Ascending aorta (tissue), 2 donors: ENCODE measurements around the gene HAPLN1. TPM values are rescaled to one million over a fixed set of nuclear protein-coding genes. Genes with fewer than 3 reads are reported as not detected.

Experiments
- DNase-seq, 2 donors: peaks; one replicate each; pipeline ENCODE4 v3.0.0-alpha.2; 2019; ENCODE audit warnings: low spot score in 2 of 2
- H3K27ac ChIP-seq, 2 donors: fragments of 200-600 bp; sonication (generic); one replicate each; pipeline ENCODE4 v1.5.1; 2016 to 2017; ENCODE audit warnings: mild to moderate bottlenecking in 1 of 2
- H3K27me3 ChIP-seq: fragments of 200-600 bp; sonication (generic); one replicate; pipeline ENCODE4 v1.5.1; 2017
- H3K36me3 ChIP-seq, 2 donors: fragments of 200-600 bp; sonication (generic); one replicate each; pipeline ENCODE4 v1.5.1; 2016
- H3K4me1 ChIP-seq, 2 donors: fragments of 200-600 bp; sonication (generic); one replicate each; pipeline ENCODE4 v1.5.1; 2016 to 2017; ENCODE audit warnings: mild to moderate bottlenecking in 1 of 2
- H3K4me3 ChIP-seq, 2 donors: fragments of 200-600 bp; sonication (generic); one replicate each; pipeline ENCODE4 v1.5.1; 2016 to 2017; ENCODE audit warnings: mild to moderate bottlenecking in 1 of 2
- H3K9me3 ChIP-seq, 2 donors: fragments of 200-600 bp; sonication (generic); one replicate each; pipeline ENCODE4 v1.5.1; 2016
- intact Hi-C: fragments of 100-400 bp; cut with DNase I; formaldehyde crosslinking; loops from one replicate; pipeline ENCODE4 v1.15.1; 2023
- total RNA-seq: library from RNA; depleted of rRNA; stranded (reverse); fragments of >200 nt; gene quantifications from one replicate; pipeline ENCODE4 v1.1.0, GENCODE V29; 2016
- TF ChIP-seq, protein P1 (sequence below), 3 experiments: fragments of 200-600 bp in 2 of 3; fragments of 450-650 bp in 1 of 3; sonication (generic) in 2 of 3; IDR thresholded peaks; one replicate each; pipeline ENCODE4 v1.5.1; 2016 to 2019; ENCODE audit warnings: antibody characterized with exemption in 3 of 3, mild to moderate bottlenecking in 1 of 3, moderate library complexity in 1 of 3

Gene HAPLN1
- total RNA-seq, 1 donor from 2014 or later = 2.0 TPM

DNA sequence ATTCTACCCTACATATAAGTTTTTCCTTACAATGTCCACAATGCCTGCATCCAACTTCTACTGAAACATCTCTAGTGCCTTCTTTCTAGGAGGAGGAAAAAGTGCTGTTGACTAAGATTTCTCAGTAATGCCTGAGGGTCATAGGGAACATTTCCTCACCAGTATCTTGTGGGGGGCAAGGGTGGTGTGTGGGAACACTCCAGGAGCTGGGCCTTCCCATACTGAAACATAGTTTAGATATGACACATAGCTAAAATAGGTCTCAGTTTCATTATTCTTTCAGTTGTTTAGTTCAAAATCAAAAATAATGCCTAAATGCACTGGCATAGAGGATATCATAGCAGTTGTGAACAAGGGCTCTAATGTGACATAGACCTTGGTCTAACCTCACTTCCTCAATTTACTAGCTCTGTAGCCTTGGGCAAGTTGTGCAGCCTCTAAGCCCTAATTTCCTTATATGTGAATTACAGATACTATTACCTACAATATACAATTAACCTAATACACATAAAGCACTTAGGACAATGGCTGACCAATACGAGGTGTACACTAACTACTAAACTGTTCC lies 66.1 kb downstream of the HAPLN1 start:
- H3K27me3 ChIP-seq = no peaks in the 10 kb centered on the region
- no peaks in the 10 kb centered on the region for H3K4me1 ChIP-seq
- no peak for DNase-seq
- H3K9me3 ChIP-seq = no peaks in the 10 kb centered on the region
- H3K4me3 ChIP-seq = no peak overlapping the region
- H3K27ac ChIP-seq = no peak overlapping the region
- intact Hi-C loops = no loop called here
- H3K36me3 ChIP-seq = no peaks in the 10 kb centered on the region
- TF ChIP-seq, protein P1, sequence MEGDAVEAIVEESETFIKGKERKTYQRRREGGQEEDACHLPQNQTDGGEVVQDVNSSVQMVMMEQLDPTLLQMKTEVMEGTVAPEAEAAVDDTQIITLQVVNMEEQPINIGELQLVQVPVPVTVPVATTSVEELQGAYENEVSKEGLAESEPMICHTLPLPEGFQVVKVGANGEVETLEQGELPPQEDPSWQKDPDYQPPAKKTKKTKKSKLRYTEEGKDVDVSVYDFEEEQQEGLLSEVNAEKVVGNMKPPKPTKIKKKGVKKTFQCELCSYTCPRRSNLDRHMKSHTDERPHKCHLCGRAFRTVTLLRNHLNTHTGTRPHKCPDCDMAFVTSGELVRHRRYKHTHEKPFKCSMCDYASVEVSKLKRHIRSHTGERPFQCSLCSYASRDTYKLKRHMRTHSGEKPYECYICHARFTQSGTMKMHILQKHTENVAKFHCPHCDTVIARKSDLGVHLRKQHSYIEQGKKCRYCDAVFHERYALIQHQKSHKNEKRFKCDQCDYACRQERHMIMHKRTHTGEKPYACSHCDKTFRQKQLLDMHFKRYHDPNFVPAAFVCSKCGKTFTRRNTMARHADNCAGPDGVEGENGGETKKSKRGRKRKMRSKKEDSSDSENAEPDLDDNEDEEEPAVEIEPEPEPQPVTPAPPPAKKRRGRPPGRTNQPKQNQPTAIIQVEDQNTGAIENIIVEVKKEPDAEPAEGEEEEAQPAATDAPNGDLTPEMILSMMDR (IDR thresholded peaks at IDR 0.05) = no peak

DNA sequence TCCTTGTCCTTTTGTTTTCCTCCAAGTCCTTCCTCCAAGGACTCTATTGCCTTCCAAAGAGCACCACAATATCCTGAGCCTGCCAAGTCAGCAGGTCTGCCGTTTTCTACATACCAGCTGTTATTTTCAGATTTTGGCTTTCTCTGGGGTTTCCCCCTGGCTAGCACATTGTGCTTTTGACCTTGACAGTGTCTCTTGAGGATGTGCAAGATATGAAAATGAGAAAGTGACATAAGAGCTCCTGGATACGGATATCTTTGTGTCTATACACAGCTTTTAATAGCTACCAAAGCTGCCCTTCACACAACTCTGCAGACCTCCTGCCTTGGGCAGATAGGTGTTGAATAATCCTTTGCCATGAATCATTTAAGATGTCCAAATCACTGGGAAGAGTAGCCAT lies 67.0 kb downstream of the HAPLN1 start:
- no peak overlapping the region for H3K27ac ChIP-seq
- no peaks in the 10 kb centered on the region for H3K27me3 ChIP-seq
- no peaks in the 10 kb centered on the region for H3K9me3 ChIP-seq
- no peaks in the 10 kb centered on the region for H3K36me3 ChIP-seq
- TF ChIP-seq, protein P1 (IDR thresholded peaks at IDR 0.05) = no peak
- intact Hi-C loops = no loop called here
- H3K4me1 ChIP-seq = no peaks in the 10 kb centered on the region
- no peak overlapping the region for H3K4me3 ChIP-seq
- no peak for DNase-seq

DNA sequence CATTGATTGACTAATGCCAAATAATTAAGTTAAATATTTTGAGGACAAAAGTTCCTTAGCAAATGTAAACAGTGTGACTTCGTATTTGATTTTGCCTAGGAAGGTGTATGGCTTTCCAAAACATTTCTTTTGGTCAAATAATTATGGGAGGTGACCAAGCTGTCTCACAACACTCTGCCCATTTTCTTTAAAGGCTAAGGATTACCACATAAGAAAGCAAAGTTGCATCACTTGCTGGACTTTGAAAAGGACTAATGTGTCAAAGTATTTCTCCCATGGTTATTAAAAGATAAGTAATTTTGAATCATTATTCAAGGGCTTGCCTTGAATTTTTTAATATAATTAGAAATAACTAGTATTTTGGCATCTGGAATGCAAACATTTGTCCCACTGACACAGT lies 74.7 kb downstream of the HAPLN1 start:
- intact Hi-C loops = no loop called here

DNA sequence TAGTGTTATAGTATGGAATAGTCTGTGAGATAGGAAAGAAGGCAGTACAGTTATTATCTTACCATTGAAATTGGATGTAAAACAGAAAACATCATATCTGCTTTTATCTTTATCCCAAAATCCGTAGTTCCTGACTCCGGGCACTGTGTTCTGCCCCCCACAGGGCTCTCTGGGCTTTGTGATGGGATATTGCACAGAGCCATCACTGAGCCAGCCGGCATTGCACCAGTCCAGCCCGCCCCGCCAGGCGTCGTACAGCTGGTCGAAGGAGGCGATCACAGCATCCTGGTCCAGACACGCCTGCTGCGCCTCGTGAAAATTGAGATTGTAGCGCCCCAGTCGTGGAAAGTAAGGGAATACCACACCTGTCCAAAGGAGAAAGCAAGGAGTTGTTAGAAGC lies 76.4 kb downstream of the HAPLN1 start:
- Histone ChIP-seq H3K36me3 (no peaks in the 10 kb centered on the region), H3K9me3 (no peaks in the 10 kb centered on the region), H3K27me3 (no peaks in the 10 kb centered on the region), H3K4me3 (no peak overlapping the region), H3K27ac (no peak overlapping the region), H3K4me1 (no peaks in the 10 kb centered on the region)
- no peak for DNase-seq
- intact Hi-C loops = no loop called here
- TF ChIP-seq, protein P1 (IDR thresholded peaks at IDR 0.05) = no peak

More for the DNA sequence above, 74.7 kb downstream of the HAPLN1 start:
- Histone ChIP-seq H3K36me3 (no peaks in the 10 kb centered on the region), H3K27ac (no peak overlapping the region), H3K9me3 (no peaks in the 10 kb centered on the region), H3K4me3 (no peak overlapping the region), H3K27me3 (no peaks in the 10 kb centered on the region), H3K4me1 (no peaks in the 10 kb centered on the region)
- no peak for DNase-seq
- TF ChIP-seq, protein P1 (IDR thresholded peaks at IDR 0.05) = no peak

DNA sequence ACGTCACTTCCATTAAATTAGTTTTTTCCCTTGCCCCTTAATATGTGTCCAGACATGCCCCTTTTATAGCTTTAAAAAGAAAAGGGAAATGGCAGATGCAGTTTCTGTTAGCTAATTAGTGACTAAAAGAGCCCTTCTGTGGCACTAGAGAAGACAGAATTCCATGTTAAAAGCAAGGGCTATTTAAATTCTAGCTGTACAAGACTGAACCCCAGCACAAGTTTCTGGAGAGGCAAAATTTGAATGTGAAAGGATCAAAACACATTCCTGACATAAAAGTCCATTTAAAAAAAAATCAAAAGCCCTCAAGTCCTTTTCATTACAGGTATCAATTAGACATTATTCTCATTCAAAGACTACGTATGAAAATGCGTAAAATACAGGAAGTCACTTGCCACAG lies 78.7 kb downstream of the HAPLN1 start:
- H3K36me3 ChIP-seq = no peaks in the 10 kb centered on the region
- no peaks in the 10 kb centered on the region for H3K9me3 ChIP-seq
- H3K27me3 ChIP-seq = no peaks in the 10 kb centered on the region
- DNase-seq = no peak
- H3K4me1 ChIP-seq = no peaks in the 10 kb centered on the region
- intact Hi-C loops = no loop called here
- TF ChIP-seq, protein P1 (IDR thresholded peaks at IDR 0.05) = no peak
- no peak overlapping the region for H3K4me3 ChIP-seq
- no peak overlapping the region for H3K27ac ChIP-seq

DNA sequence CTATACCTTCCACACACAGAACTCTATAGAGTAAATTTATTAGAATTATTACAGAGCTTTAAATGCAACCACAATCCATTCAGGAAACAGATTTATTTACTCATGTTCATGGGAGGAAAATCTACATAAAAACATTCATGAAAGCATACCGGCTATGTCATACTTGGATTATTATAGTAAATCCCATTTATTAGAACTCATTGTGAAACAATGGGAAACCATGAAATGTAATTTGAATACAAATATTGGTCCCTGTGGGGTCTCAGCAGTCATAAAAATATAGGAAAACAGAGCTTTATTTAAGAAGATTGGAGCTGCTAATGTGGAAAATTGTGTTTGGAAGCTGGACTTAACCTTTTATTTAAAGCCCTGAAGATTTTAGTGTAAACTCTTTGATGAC lies 80.7 kb downstream of the HAPLN1 start:
- Histone ChIP-seq H3K4me1 (no peaks in the 10 kb centered on the region), H3K36me3 (no peaks in the 10 kb centered on the region), H3K27ac (no peak overlapping the region), H3K9me3 (no peaks in the 10 kb centered on the region), H3K27me3 (no peaks in the 10 kb centered on the region), H3K4me3 (no peak overlapping the region)
- DNase-seq = no peak
- TF ChIP-seq, protein P1 (IDR thresholded peaks at IDR 0.05) = no peak
- intact Hi-C loops = no loop called here
